ENCODE results near the gene ELAC1.

ELAC1 gene

DNA sequence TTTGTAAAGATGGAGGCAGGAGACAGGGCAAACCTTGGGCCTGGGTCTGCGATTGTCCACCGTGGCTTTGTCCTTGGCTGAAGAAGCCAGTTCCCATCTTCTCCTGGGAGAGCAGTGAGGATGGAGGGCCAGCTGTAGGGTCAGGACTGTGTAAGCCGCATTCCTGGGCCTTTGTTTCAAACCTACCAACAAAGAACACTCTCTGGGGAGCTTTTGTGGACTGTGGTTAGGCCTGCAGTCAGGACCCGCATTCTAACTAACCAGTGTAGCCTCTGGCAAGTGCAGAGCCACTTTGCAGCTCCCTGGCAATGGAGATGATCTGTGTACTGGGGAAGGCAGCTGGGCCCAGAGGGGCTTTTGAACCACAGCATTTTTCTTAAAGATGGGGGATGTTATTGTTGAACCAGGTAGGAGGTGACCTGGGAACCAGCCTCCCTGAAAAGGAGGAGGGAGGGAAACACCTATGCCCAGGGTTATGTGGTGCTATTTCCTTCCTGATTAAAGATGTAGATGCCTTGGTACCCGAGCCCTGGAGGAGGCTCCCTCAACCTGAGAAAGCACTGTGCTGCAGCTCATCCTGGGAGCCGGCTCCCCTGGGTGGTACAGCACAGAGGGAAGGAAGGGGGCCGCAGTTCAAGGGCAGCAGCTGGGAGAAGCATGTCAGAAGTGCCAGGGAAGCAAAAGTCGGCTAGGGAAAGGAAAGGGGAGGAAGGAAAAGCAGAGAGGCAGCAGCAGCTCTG is 49.5 kb downstream of the ELAC1 start:
- no peak for DNase-seq (ENCODE audit: low read depth in 2 of 2, low spot score in 1 of 2)

- no peak for DNase-seq (ENCODE audit: low read depth in 2 of 2, low spot score in 1 of 2)
Measured at GRCh38 chr18:51020536-51020935, 52.7 kb downstream of the ELAC1 start.

DNA sequence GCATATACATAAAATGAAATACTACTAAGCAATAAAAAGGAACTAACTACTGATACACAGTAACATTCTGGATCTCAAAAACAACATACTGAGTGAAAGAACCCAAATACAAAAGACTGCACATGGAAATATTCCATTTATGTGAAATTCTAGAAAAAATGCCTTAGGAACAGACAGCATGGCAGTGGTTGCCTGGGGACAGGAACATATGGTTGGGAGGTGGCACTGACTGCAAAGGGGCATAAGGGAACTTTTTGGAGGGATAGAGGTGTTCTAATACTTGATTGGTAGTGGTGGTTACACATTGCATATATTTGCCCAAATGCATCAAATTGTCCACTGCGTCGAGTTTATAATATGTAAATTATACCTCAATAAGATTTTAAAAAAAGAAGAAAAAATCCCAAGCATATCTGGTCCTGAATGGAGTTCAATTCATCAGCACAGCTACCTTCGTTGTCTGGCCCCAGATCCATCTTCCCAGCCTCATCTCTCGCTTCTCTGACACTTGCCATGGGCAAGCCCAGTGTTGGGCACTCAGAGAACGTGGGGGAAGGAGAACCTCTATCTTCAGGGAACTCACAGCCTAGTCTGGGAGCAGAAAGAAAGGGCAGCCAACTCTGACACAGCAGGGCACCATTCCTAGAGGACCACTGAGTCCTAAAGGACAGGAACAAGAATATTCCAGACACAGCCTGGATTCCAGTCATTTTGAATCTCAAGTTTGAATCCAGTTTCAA is 53.6 kb downstream of the ELAC1 start:
- DNase-seq (ENCODE audit: low read depth in 2 of 2, low spot score in 1 of 2), result no peak

DNA sequence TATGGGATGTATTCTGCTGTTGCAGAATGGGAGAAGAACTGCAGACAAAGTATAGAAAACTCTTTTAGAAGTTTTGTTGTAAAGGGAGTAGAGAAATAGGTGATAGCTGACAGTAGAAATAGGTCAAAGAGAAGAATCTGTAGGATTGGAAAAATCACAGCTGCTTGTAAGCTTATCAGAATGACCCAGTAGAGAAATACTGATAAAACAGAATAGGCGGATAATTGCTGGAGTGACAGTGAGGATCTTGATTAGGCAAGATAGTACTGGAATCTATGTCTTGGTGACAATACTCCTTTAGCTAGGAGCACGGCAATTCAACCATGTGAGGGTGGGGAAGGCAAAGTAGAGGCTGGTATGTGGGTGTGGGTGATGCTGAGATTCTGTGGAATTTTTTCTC is 57.7 kb downstream of the ELAC1 start:
- DNase-seq (ENCODE audit: low read depth in 2 of 2, low spot score in 1 of 2), result no peak

DNA sequence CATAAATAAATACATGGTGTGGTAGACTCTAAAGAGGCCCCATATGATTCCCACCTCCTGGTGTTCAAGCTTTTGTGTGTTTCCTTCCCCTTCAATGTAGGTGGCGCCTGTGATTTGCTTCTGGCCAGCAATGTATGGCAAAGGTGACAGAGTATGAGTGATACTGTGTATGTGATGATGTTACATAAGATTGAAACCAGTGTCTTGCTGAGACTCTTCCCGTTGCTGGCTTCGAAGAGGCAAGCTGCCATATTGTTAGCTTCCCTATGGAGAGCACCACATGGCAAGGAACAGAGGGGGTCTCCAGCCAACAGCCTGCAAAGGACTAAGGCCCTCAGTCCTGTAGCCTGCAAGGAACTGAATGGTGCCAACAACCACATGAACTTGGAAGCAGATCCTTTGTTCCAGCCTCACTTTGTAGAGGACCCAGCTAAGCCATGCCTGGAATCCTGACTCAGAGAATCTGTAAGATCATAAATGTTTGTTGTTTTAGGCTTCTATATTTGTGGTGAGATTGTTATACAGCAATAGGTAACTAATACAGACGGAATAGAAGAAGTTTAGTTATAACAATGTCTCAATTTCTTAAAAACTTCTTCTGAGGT is 60.5 kb downstream of the ELAC1 start:
- no peak for DNase-seq (ENCODE audit: low read depth in 2 of 2, low spot score in 1 of 2)

DNA sequence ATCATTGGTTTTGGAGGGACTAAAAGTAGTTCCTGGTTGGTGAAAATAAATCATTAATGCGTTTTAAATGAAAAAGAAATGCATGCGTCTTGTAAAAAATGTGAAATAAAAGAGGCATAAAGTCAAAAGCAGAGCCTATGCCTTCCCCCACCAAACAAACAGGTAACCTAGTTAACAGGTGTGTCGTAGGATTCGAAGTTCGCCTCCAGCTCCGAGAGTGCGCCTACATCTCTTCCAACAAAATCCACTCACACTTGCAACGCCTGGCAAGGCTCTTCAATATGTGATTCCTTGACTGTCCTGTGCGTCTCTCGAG is 61.5 kb downstream of the ELAC1 start:
- DNase-seq (ENCODE audit: low read depth in 2 of 2, low spot score in 1 of 2), result no peak

DNA sequence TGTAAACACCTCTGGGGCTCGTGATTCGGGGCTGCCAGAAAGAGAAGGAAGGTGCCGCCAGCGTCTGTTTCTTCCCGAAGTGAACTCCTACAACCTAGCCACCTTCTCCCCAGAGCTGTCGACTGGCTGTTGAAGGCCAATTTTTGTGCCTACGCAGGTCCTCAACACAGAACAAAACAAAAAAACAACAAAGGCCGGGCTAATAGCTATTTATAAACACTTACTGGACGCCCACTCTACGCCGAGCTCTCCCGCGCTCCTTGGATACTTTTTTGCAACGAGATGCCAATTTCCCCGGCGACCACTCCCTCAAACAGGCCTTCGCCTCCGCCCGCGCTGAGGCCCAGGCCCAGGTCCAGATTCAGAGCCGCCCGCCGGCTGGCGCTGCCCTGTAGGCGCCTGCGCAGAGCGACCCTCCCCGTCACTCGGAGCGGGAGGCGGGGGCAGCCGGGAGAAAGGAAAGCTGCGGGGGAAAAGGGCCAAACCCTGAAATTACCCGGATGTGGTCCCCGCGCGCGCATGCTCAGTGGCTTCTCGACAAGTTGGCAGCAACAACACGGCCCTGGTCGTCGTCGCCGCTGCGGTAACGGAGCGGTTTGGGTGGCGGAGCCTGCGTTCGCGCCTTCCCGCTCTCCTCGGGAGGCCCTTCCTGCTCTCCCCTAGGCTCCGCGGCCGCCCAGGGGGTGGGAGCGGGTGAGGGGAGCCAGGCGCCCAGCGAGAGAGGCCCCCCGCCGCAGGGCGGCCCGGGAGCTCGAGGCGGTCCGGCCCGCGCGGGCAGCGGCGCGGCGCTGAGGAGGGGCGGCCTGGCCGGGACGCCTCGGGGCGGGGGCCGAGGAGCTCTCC is 62.1 kb downstream of the ELAC1 start, which contains the start of gene SMAD4:
Gene SMAD4 (plus strand): TSS at position 520 of the 843 bp plus-strand sequence. CDS start 16,834 bp downstream, outside the sequence.
- DNase-seq (ENCODE audit: low read depth in 2 of 2, low spot score in 1 of 2), result peak; percentile 95 to 99

DNA sequence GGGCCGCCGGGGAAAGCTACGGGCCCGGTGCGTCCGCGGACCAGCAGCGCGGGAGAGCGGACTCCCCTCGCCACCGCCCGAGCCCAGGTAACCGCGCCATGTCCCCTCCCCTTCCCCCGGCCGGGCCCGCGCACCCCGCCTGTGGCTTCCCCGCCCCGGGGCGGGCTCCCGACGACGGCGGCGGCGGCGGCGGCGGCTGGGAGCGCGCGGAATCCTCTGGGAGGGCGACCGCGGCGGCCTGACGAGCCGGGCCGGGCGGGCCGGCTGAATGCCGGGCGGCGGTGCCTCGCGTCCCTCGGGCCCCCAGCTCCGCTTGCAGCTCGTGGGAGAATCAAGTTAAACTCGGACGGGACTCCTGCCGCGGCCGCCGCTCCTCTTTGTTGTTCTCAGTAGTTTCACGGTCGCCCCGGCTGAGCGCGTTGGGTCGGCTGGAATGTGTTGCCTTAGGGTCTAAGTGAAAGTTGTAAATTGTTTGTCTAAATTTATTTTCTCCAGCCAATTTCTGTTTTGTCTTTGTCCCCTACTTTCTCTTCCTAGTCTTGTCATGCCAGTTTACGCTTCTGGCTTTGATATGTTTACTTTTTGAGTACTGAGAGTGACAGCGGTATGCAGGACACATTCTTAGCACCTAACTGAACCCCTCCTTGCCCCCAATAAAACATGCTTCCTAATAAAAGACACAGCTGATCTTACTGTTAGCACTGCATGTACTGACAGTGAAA is 62.9 kb downstream of the ELAC1 start:
- DNase-seq (ENCODE audit: low read depth in 2 of 2, low spot score in 1 of 2), result peak in 1 of 2 donors; percentile 23

GRCh38 chr18:51032193-51032592 is 64.4 kb downstream of the ELAC1 start:
- no peak for DNase-seq (ENCODE audit: low read depth in 2 of 2, low spot score in 1 of 2)

- DNase-seq (ENCODE audit: low read depth in 2 of 2, low spot score in 1 of 2), result no peak
Measured at GRCh38 chr18:51037230-51037629, 69.4 kb downstream of the ELAC1 start.
